B cell (primary cell): Measurements from ENCODE around the gene SUSD5.

Experiments
- EZH2 ChIP-seq: IDR thresholded peaks from 2 replicates; pipeline ENCODE4 v1.6.1; 2012; ENCODE audit warnings: borderline replicate concordance, low read depth, mild to moderate bottlenecking, moderate library complexity, low read length; ENCODE audit not compliant: insufficient read depth, poor library complexity, severe bottlenecking
- TF ChIP-seq, protein P1 (sequence below): fragments of 200-600 bp; IDR thresholded peaks from one replicate; pipeline ENCODE4 v1.8.0; 2022; ENCODE audit warnings: antibody characterized with exemption, mild to moderate bottlenecking

DNA sequence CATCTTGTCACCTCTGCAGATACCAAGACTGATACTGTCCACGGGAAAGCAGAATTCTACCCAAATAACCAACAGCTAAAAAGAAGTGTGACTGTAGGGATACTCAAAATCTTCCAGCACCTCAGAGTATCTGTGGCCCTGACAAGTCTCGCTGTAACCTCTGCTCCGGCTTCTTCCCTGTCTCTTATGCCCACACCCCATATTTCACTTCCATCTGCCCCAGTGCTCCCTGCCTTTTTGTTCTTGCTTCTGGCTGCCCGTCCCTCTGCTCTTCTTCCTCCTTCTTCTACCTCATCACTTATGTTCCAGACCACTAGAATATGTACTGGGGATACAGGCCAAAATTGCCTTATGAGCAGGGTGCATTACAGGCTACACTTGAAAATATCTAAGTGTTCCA is 59.4 kb downstream of the SUSD5 start:
- TF ChIP-seq, protein P1, sequence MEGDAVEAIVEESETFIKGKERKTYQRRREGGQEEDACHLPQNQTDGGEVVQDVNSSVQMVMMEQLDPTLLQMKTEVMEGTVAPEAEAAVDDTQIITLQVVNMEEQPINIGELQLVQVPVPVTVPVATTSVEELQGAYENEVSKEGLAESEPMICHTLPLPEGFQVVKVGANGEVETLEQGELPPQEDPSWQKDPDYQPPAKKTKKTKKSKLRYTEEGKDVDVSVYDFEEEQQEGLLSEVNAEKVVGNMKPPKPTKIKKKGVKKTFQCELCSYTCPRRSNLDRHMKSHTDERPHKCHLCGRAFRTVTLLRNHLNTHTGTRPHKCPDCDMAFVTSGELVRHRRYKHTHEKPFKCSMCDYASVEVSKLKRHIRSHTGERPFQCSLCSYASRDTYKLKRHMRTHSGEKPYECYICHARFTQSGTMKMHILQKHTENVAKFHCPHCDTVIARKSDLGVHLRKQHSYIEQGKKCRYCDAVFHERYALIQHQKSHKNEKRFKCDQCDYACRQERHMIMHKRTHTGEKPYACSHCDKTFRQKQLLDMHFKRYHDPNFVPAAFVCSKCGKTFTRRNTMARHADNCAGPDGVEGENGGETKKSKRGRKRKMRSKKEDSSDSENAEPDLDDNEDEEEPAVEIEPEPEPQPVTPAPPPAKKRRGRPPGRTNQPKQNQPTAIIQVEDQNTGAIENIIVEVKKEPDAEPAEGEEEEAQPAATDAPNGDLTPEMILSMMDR: no peak
- no peak for TF ChIP-seq EZH2
